ENCODE results near the gene NOP53. TPM values are rescaled to one million over a fixed set of nuclear protein-coding genes. Genes with fewer than 3 reads are reported as not detected.
"Not testable (repeated sequence)": the region's sequence is repeated elsewhere in the genome, so short reads cannot be mapped to it uniquely, and the experiment has no call there.

The NOP53 gene
- total RNA-seq, 1 donor from 2014 or later: 121 TPM

DNA sequence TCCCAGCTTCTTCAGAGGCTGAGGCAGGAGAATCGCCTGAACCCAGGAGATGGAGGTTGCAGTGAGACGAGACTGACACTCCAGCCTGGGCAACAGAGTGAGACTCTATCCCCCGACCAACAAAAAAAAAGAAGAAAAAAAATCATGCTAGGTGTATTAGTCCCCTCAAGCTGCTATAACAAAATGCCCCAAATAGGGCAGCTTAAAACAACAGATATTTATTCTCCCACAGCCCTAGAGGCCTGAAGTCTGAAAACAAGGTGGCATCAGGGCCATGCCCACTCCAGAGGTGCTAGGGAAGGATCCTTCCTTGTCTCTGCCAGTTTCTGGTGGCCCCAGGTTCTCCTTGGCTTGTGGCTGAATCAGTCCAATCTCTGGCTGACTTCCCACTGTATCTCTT, 40.7 kb upstream of the NOP53 start:
- FAIRE-seq: no peak

DNA sequence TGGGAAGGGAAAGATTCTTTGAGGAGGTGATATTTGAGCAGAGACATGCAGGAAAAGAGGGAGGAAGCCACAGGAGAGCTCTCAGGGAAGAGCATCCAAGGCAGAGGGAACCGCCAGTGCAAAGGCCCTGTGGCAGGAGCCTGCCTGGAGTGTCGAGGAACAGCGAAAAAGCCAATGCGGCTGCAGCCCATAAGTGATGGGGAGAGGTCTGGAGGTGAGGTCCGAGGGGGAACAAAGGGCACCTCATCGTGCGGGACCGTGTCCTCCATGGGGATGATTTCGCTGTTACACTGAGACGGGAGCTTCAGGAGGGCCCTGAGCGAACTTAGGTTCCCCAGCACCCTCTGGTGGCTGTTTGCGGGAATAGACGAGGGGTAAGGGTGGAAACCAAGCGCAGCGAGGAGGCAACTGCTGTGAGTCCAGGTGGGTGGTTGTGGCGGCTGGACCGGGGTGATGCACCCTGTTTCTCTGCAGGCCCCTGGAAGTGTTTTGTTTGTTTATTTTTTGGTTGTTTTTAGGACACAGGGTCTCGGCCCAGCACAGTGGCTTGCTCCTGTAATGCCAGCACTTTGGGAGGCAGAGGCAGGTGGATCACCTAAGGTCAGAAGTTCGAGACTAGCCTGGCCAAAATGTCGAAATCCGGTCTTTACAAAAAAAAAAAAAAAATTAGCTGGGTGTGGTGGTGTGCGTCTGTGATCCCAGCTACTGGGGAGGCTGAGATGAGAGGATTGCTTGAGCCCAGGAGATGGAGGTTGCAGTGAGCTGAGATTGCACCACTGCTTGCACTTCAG, 38.0 kb upstream of the NOP53 start:
- FAIRE-seq (no peak), DNase-seq (ENCODE audit: low read depth) (peak; percentile 62)
- TF ChIP-seq, protein P1, sequence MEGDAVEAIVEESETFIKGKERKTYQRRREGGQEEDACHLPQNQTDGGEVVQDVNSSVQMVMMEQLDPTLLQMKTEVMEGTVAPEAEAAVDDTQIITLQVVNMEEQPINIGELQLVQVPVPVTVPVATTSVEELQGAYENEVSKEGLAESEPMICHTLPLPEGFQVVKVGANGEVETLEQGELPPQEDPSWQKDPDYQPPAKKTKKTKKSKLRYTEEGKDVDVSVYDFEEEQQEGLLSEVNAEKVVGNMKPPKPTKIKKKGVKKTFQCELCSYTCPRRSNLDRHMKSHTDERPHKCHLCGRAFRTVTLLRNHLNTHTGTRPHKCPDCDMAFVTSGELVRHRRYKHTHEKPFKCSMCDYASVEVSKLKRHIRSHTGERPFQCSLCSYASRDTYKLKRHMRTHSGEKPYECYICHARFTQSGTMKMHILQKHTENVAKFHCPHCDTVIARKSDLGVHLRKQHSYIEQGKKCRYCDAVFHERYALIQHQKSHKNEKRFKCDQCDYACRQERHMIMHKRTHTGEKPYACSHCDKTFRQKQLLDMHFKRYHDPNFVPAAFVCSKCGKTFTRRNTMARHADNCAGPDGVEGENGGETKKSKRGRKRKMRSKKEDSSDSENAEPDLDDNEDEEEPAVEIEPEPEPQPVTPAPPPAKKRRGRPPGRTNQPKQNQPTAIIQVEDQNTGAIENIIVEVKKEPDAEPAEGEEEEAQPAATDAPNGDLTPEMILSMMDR (IDR thresholded peaks at IDR 0.05; ENCODE audit: insufficient read depth, low read length, severe bottlenecking): peak; percentile 88
- H3K4me3 ChIP-seq (ENCODE audit: low read depth, low read length): no peak overlapping the region
- peaks cover 2% of the 10 kb centered on the region for H3K36me3 ChIP-seq (ENCODE audit: control insufficient read depth, insufficient read depth, low read length)
- H3K27me3 ChIP-seq (ENCODE audit: control insufficient read depth, insufficient read depth, low read length): no peaks in the 10 kb centered on the region

More for the DNA sequence above, 40.7 kb upstream of the NOP53 start:
- DNase-seq (ENCODE audit: low read depth): peak; percentile 15
- H3K36me3 ChIP-seq (ENCODE audit: control insufficient read depth, insufficient read depth, low read length): peaks cover 3% of the 10 kb centered on the region
- TF ChIP-seq, protein P1 (IDR thresholded peaks at IDR 0.05; ENCODE audit: insufficient read depth, low read length, severe bottlenecking): no peak
- no peak overlapping the region for H3K4me3 ChIP-seq (ENCODE audit: low read depth, low read length)
- no peaks in the 10 kb centered on the region for H3K27me3 ChIP-seq (ENCODE audit: control insufficient read depth, insufficient read depth, low read length)

DNA sequence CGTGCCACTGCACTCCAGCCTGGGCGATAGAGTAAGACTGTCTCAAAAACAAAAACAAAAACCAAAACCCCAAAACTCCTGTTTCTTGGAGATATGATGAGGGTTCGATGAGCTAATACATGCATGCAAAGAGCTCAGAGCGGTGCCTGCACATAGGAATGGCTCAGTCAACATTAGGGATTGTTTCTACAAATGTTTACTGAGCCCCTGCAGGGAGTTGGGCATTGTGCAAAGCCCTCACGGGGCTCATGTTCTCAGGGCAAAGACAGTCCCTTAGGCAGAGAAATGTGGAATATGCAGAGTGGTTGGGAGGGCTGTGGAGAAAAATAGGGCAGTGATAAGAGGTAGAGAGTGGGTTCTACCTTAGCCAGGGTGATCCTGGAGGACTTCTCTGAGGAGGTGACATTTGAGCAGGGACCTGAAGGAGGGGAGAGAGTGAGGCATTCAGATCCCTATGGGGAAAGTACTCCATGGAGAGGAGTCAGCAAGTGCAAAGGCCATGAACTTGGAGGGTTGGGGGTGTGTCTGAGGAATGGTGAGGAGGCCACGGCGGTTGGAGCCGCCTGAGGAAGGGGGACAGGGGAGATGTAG, 33.6 kb upstream of the NOP53 start:
- FAIRE-seq: no peak
- no peak for DNase-seq (ENCODE audit: low read depth)
- TF ChIP-seq, protein P1 (IDR thresholded peaks at IDR 0.05; ENCODE audit: insufficient read depth, low read length, severe bottlenecking): no peak
- Histone ChIP-seq H3K27me3 (ENCODE audit: control insufficient read depth, insufficient read depth, low read length) (no peaks in the 10 kb centered on the region), H3K36me3 (ENCODE audit: control insufficient read depth, insufficient read depth, low read length) (peaks cover 11% of the 10 kb centered on the region), H3K4me3 (ENCODE audit: low read depth, low read length) (no peak overlapping the region)

DNA sequence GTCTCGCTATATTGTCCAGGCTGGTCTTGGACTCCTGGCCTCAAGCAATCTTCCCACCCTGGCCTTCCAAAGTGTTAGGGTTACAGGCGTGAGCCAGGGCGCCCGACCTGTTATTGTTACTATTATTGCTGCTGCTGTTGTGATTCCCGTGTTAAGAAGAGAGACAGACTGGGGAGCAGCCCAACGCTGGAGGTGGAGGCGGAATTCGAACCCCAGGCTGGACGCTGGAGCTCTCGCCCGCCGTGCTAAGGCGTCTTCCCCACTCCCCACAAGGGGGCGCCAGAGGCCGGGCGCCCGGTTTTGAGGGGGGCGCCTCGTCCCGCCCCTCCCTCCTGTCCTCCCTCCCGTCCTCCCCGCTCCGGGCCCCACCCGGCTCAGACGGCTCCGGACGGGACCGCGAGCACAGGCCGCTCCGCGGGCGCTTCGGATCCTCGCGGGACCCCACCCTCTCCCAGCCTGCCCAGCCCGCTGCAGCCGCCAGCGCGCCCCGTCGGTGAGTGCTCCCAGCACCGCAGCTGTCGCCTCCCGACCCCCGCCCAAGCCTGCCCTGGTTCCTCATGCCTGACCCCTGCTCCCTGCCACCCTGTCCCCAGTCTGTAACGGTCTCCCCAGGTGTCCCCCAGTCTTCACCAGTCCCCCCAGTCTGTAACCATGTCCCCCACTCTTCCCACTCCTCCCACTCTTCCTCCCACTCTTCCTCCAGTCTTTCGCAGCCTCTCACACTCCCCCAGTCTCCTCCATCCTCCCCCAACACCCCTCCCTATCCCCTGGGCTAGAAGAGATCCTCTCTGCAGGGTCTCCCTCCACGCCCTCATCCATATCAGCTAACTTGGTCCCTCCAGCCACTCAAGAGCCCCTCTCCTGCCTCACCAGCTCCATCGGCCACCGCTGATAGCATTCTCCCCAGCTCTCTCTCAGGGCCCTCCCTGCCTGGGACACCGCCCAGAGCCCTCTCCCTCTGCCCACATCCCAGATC, 32.0 kb upstream of the NOP53 start, which contains the start of gene EHD2:
Gene EHD2 (plus strand): TSS at position 377 of the 976 bp plus-strand sequence. CDS start 3,191 bp downstream, outside the sequence.
- peaks cover 18% of the 10 kb centered on the region for H3K36me3 ChIP-seq (ENCODE audit: control insufficient read depth, insufficient read depth, low read length)
- no peaks in the 10 kb centered on the region for H3K27me3 ChIP-seq (ENCODE audit: control insufficient read depth, insufficient read depth, low read length)
- peak within 1 kb of the TSS; percentile 99 for H3K4me3 ChIP-seq (ENCODE audit: low read depth, low read length)
- TF ChIP-seq, protein P1 (IDR thresholded peaks at IDR 0.05; ENCODE audit: insufficient read depth, low read length, severe bottlenecking): peak; percentile 99
- DNase-seq (ENCODE audit: low read depth): peak; percentile 33
- FAIRE-seq: no peak

DNA sequence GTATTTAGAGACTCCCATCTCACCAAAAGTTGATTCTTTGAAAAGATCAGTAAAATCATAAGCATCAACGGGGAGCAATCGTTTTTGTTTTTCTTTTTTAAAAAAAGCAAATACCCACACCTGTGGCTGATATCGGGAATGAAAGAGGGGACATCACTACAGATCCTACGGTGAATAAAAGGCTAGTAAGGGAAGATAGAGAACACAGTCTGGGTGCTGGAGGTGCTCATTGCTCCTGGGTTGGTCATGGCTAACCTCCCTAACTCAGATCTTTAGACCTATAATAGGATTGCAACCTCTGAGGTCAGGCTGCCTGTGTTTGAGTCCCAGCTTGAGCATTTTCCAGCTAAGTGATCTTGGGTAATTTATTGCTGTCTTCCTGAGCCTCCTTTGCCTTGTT, 31.0 kb upstream of the NOP53 start:
- TF ChIP-seq, protein P1 (IDR thresholded peaks at IDR 0.05; ENCODE audit: insufficient read depth, low read length, severe bottlenecking): no peak
- Histone ChIP-seq H3K36me3 (ENCODE audit: control insufficient read depth, insufficient read depth, low read length) (peaks cover 18% of the 10 kb centered on the region), H3K27me3 (ENCODE audit: control insufficient read depth, insufficient read depth, low read length) (no peaks in the 10 kb centered on the region), H3K4me3 (ENCODE audit: low read depth, low read length) (peak overlapping the region; percentile 99)
- no peak for FAIRE-seq
- no peak for DNase-seq (ENCODE audit: low read depth)

DNA sequence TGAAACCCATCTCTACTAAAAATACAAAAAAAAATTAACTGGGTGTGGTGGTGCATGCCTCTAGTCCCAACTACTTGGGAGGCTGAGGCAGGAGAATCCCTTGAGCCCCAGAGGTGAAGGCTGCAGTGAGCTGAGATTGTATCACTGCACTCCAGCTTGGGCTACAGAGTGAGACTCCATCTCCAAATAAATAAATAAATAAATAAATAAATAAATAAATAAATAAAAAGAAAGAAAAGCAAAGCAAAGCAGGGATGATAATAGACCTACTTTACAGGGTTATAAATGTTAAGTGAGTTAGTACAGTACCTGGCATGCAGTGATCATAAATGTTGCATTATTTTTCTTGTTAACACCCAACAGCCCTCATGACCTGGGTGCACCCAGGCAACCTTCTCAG, 30.5 kb upstream of the NOP53 start:
- Histone ChIP-seq H3K36me3 (ENCODE audit: control insufficient read depth, insufficient read depth, low read length) (peaks cover 19% of the 10 kb centered on the region), H3K4me3 (ENCODE audit: low read depth, low read length) (peak overlapping the region; percentile 99)
- not testable (repeated sequence) for FAIRE-seq; DNase-seq (ENCODE audit: low read depth); H3K27me3 ChIP-seq (ENCODE audit: control insufficient read depth, insufficient read depth, low read length)

Data from bronchial epithelial cell (primary cell).